Fibroblast of lung (primary cell): ENCODE measurements around the gene SLC27A3. TPM values are rescaled to one million over a fixed set of nuclear protein-coding genes. Genes with fewer than 3 reads are reported as not detected.

Experiments
- DNase-seq, 2 donors: peaks; one replicate each; pipeline versions ENCODE4 v3.0.0 to v3.0.0-alpha.2; 2010; ENCODE audit warnings: low read depth in 2 of 2
- H2AFZ ChIP-seq: 2 replicates; pipeline ENCODE4 v1.5.1; 2012; ENCODE audit warnings: low read length, control low read depth, inconsistent platforms
- H3K27ac ChIP-seq: 2 replicates; pipeline ENCODE4 v1.5.1; 2011; ENCODE audit warnings: low read length, control low read depth; ENCODE audit not compliant: insufficient read depth
- H3K27me3 ChIP-seq: 2 replicates; pipeline ENCODE4 v1.5.1; 2011; ENCODE audit warnings: mild to moderate bottlenecking, low read length; ENCODE audit not compliant: control insufficient read depth, insufficient read depth
- H3K36me3 ChIP-seq: 2 replicates; pipeline ENCODE4 v1.5.1; 2011; ENCODE audit warnings: low read length; ENCODE audit not compliant: control insufficient read depth, insufficient read depth
- H3K4me1 ChIP-seq: 2 replicates; pipeline ENCODE4 v1.5.1; 2011; ENCODE audit warnings: low read length; ENCODE audit not compliant: control insufficient read depth, insufficient read depth; ENCODE audit errors: extremely low read depth
- H3K4me2 ChIP-seq: 2 replicates; pipeline ENCODE4 v1.5.1; 2011; ENCODE audit warnings: low read length, control low read depth; ENCODE audit not compliant: insufficient read depth; ENCODE audit errors: extremely low read depth
- H3K4me3 ChIP-seq, 4 experiments: fragments of 200-600 bp in 1 of 4; sonication (generic) in 1 of 4; replicated peaks in 1 of 4; 2 replicates each; pipeline ENCODE4 v1.5.1; 2011 to 2016; ENCODE audit warnings: low read length in 4 of 4, low read depth in 3 of 4, mild to moderate bottlenecking in 3 of 4, control low read depth in 2 of 4, inconsistent platforms in 1 of 4, mixed read lengths in 1 of 4; ENCODE audit not compliant: insufficient read depth in 1 of 4; ENCODE audit errors: control extremely low read depth in 1 of 4
- H3K79me2 ChIP-seq: 2 replicates; pipeline ENCODE4 v1.5.1; 2012; ENCODE audit warnings: mild to moderate bottlenecking, low read length, inconsistent platforms; ENCODE audit not compliant: control insufficient read depth, insufficient read depth
- H3K9ac ChIP-seq: 2 replicates; pipeline ENCODE4 v1.5.1; 2011; ENCODE audit warnings: mild to moderate bottlenecking, low read length, control low read depth; ENCODE audit not compliant: insufficient read depth
- H3K9me3 ChIP-seq: 2 replicates; pipeline ENCODE4 v1.5.1; 2012; ENCODE audit warnings: low read depth, low read length; ENCODE audit not compliant: control insufficient read depth, insufficient read depth
- H4K20me1 ChIP-seq: 2 replicates; pipeline ENCODE4 v1.5.1; 2011; ENCODE audit warnings: low read length; ENCODE audit not compliant: control insufficient read depth, insufficient read depth; ENCODE audit errors: extremely low read depth
- CTCF ChIP-seq, 2 donors: IDR thresholded peaks in 1 of 2; conservative IDR thresholded peaks in 1 of 2; 1 replicate in 1 of 2; 2 replicates in 1 of 2; pipeline ENCODE4 v1.5.1; 2011 to 2012; ENCODE audit warnings: low read length in 2 of 2, control low read depth in 1 of 2, inconsistent platforms in 1 of 2, low read depth in 1 of 2, mild to moderate bottlenecking in 1 of 2
- EZH2 ChIP-seq: IDR thresholded peaks from 2 replicates; pipeline ENCODE4 v1.5.1; 2012; ENCODE audit warnings: low read length, control low read depth, mild to moderate bottlenecking; ENCODE audit errors: missing control alignments
- polyA plus RNA-seq, 2 donors: library from polyadenylated mRNA; depleted of rRNA in 1 of 2; stranded (reverse) in 1 of 2; unstranded in 1 of 2; fragments of >200 nt; gene quantifications; 2 replicates each; pipeline ENCODE4 v1.2.1, GENCODE V29; 2011 to 2012; ENCODE audit warnings: missing spikeins in 1 of 2
- total RNA-seq: library from RNA; depleted of rRNA; stranded (reverse); fragments of >200 nt; gene quantifications from 2 replicates; pipeline ENCODE4 v1.2.1, GENCODE V29; 2014

SLC27A3 gene
- total and polyA plus RNA-seq, 2 donors (not counting 1 experiment from before 2014, with no cell fraction given), result 9.7 to 30.6 TPM

DNA sequence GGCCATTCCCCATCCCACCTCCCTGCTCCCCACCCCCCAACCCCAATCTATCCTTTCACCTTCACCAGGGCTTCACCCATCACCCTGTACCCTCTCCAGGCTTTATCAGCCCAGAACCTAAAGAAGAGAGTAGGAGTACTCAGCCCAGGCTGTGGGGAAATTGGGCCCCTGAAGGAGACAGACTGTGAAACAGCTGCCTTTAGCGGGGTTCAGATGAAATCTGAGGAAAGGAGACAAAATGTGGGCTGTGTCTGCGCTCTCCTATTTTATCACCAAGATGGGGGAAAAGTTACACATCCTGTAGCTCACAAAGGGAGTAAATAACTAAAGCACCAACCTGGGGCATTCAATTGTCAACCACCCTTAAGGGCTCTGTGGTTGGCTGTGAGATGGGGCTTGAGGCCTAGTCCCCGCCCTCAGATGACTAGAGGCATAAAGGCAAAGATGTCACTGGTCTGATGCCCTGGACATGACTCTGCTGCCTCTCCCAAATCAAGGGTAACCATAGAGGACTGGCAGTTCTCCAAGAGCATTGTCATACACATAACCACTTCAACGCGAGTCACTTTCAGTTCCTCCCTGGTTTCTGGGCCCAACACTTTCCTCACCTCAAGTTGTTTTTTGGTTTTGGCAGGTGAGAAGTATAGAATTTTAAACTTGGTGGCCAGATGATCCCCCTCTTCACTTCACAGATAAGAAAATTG, 30.0 kb downstream of the SLC27A3 start:
- Histone ChIP-seq H3K9me3 (no peaks in the 10 kb centered on the region), H3K4me2 (no peak overlapping the region), H3K9ac (no peak overlapping the region), H3K27me3 (no peaks in the 10 kb centered on the region), H3K27ac (no peak overlapping the region), H3K4me1 (peaks cover 5% of the 10 kb centered on the region), H3K79me2 (no peaks in the 10 kb centered on the region), H2AFZ (no peak overlapping the region), H4K20me1 (no peaks in the 10 kb centered on the region), H3K36me3 (peaks cover 3% of the 10 kb centered on the region), H3K4me3 (no peak overlapping the region)
- DNase-seq, result peak; percentile 65 to 89
- TF ChIP-seq CTCF (conservative IDR thresholded peaks at IDR 0.05 in 1 of 2, IDR thresholded peaks at IDR 0.05 in 1 of 2; ENCODE audit: low read depth in 1 of 2, low read length in 2 of 2) (no peak), EZH2 (no peak)

GRCh38 chr1:153805886-153806719, 30.9 kb downstream of the SLC27A3 start:
- H3K9me3 ChIP-seq, result no peaks in the 10 kb centered on the region
- TF ChIP-seq EZH2, result no peak
- no peak for TF ChIP-seq CTCF (conservative IDR thresholded peaks at IDR 0.05 in 1 of 2, IDR thresholded peaks at IDR 0.05 in 1 of 2; ENCODE audit: low read depth in 1 of 2, low read length in 2 of 2)
- H4K20me1 ChIP-seq, result no peaks in the 10 kb centered on the region
- H3K4me2 ChIP-seq, result no peak overlapping the region
- H3K79me2 ChIP-seq, result no peaks in the 10 kb centered on the region
- H2AFZ ChIP-seq, result no peak overlapping the region
- no peaks in the 10 kb centered on the region for H3K27me3 ChIP-seq
- H3K4me3 ChIP-seq, result no peak overlapping the region
- peak in 1 of 2 donors; percentile 45 for DNase-seq
- H3K27ac ChIP-seq, result no peak overlapping the region
- H3K36me3 ChIP-seq, result peaks cover 4% of the 10 kb centered on the region
- H3K4me1 ChIP-seq, result peaks cover 5% of the 10 kb centered on the region
- no peak overlapping the region for H3K9ac ChIP-seq

DNA sequence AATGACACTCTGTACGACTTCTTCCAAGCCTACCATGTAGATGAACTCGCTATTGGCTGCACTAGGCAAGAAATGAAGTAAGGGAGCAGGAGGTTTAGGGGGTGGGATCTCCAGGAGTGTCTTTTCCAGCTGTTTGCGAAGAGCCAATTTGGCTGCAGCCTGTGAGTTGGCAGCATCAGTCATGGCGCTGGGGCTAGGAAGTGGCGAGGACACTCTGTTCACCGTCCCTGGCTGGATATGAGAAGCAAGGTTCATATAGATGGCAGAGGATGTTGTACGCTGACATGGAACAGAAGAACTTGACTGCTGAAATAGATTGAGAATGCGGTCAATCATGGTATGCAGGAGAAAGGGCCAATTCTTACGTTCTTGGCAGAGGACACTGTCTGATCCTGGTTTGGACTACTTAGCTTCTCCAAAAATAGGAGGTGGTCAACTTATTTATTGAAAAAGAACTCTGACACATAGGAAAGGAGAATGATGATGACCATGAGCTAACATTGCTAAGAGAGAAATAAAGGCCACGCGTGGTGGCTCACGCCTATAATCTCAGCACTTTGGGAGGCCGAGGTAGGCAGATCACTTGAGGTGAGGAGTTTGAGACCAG, 41.2 kb downstream of the SLC27A3 start:
- no peaks in the 10 kb centered on the region for H3K9me3 ChIP-seq
- H3K27me3 ChIP-seq, result no peaks in the 10 kb centered on the region
- no peak overlapping the region for H2AFZ ChIP-seq
- no peaks in the 10 kb centered on the region for H3K79me2 ChIP-seq
- TF ChIP-seq EZH2 (no peak), CTCF (conservative IDR thresholded peaks at IDR 0.05 in 1 of 2, IDR thresholded peaks at IDR 0.05 in 1 of 2; ENCODE audit: low read depth in 1 of 2, low read length in 2 of 2) (no peak)
- H3K9ac ChIP-seq, result no peak overlapping the region
- H3K27ac ChIP-seq, result no peak overlapping the region
- peaks cover 14% of the 10 kb centered on the region for H3K36me3 ChIP-seq
- H3K4me1 ChIP-seq, result peaks cover 2% of the 10 kb centered on the region
- H4K20me1 ChIP-seq, result no peaks in the 10 kb centered on the region
- DNase-seq, result peak; percentile 39 to 59
- no peak overlapping the region for H3K4me3 ChIP-seq
- H3K4me2 ChIP-seq, result no peak overlapping the region
